Lung (tissue), 12 donors: Measurements from ENCODE around the gene ZNF182. TPM values are rescaled to one million over a fixed set of nuclear protein-coding genes. Genes with fewer than 3 reads are reported as not detected.

Source experiments
- ATAC-seq: fragments of 200-7000 bp; cut with Tn5 transposase; one replicate; pipeline ENCODE4 v1.9.1; 2020; ENCODE audit warnings: moderate number of reproducible peaks; ENCODE audit not compliant: insufficient read depth, low FRiP score
- DNase-seq, 3 donors: peaks; one replicate each; pipeline ENCODE4 v3.0.0-alpha.2; 2013 to 2017
- H3K27ac ChIP-seq, 2 donors: one replicate each; pipeline ENCODE4 v1.5.1; 2013; ENCODE audit warnings: mild to moderate bottlenecking in 2 of 2, moderate library complexity in 2 of 2, control low read depth in 1 of 2, inconsistent platforms in 1 of 2, low read depth in 1 of 2, low read length in 1 of 2
- H3K27me3 ChIP-seq, 3 donors: one replicate each; pipeline ENCODE4 v1.5.1; 2013; ENCODE audit warnings: low read length in 2 of 3; ENCODE audit not compliant: control insufficient read depth in 3 of 3, insufficient read depth in 3 of 3
- H3K36me3 ChIP-seq, 4 donors: one replicate each; pipeline ENCODE4 v1.5.1; 2013; ENCODE audit warnings: low read length in 4 of 4, mild to moderate bottlenecking in 1 of 4, moderate library complexity in 1 of 4; ENCODE audit not compliant: control insufficient read depth in 4 of 4, insufficient read depth in 4 of 4
- H3K4me1 ChIP-seq, 5 donors: one replicate each; pipeline ENCODE4 v1.5.1; 2013; ENCODE audit warnings: low read length in 5 of 5, mild to moderate bottlenecking in 2 of 5, moderate library complexity in 1 of 5; ENCODE audit not compliant: control insufficient read depth in 5 of 5, insufficient read depth in 5 of 5
- H3K4me3 ChIP-seq: one replicate; pipeline ENCODE4 v1.5.1; 2013; ENCODE audit warnings: mild to moderate bottlenecking, control low read depth, moderate library complexity
- H3K9ac ChIP-seq, 2 donors: one replicate each; pipeline ENCODE4 v1.5.1; 2013; ENCODE audit warnings: low read length in 2 of 2, control low read depth in 1 of 2; ENCODE audit not compliant: insufficient read depth in 1 of 2
- H3K9me3 ChIP-seq, 4 donors: one replicate each; pipeline ENCODE4 v1.5.1; 2013; ENCODE audit warnings: low read length in 3 of 4, mild to moderate bottlenecking in 1 of 4, moderate library complexity in 1 of 4; ENCODE audit not compliant: control insufficient read depth in 4 of 4, insufficient read depth in 3 of 4
- WGBS, 2 donors: extraction: QIAGEN DNeasy Blood & Tissue Kit; methylation state at CpG; one replicate each; pipeline ENCODE4 v1.1.7; 2013; 5-methylcytosine and 5-hydroxymethylcytosine counted together
- polyA plus RNA-seq, 2 donors: library from polyadenylated mRNA; stranded (reverse); fragments of 200-250 nt; gene quantifications; one replicate each; pipeline ENCODE4 v1.2.1, GENCODE V29; 2013
- total RNA-seq, 2 donors: library from RNA; depleted of rRNA in 1 of 2; stranded (reverse); fragments of >200 nt in 1 of 2; gene quantifications; one replicate each; pipeline ENCODE4 v1.2.1, GENCODE V29; 2014 to 2021
- TF ChIP-seq, protein P1 (sequence below): IDR thresholded peaks from 2 replicates; pipeline ENCODE4 v1.5.1; 2012; ENCODE audit warnings: mild to moderate bottlenecking; ENCODE audit errors: control extremely low read depth, extremely low read depth
- donor health status: control.
- donor health status: control.
- donor health status: Bipolar disorder and iron deficiency.
- donor health status: healthy.
- donor health status: DM: yes; HTN: yes; CAD: no.

The ZNF182 gene
- total and polyA plus RNA-seq, 4 donors = 2.7 to 9.5 (median 3.8) TPM

- Histone ChIP-seq H3K9me3 (peaks cover 0 to 15% (median 3%) of the 10 kb centered on the region in 4 donors), H3K4me1 (no peaks in the 10 kb centered on the region), H3K36me3 (no peaks in the 10 kb centered on the region), H3K9ac (no peak overlapping the region), H3K27ac (no peak overlapping the region), H3K27me3 (no peaks in the 10 kb centered on the region), H3K4me3 (no peak overlapping the region)
- 55 to 88% methylated on average over 4 of the region's 4 CpGs for WGBS, 2 donors
- no peak for ATAC-seq
- DNase-seq = no peak
- TF ChIP-seq, protein P1, sequence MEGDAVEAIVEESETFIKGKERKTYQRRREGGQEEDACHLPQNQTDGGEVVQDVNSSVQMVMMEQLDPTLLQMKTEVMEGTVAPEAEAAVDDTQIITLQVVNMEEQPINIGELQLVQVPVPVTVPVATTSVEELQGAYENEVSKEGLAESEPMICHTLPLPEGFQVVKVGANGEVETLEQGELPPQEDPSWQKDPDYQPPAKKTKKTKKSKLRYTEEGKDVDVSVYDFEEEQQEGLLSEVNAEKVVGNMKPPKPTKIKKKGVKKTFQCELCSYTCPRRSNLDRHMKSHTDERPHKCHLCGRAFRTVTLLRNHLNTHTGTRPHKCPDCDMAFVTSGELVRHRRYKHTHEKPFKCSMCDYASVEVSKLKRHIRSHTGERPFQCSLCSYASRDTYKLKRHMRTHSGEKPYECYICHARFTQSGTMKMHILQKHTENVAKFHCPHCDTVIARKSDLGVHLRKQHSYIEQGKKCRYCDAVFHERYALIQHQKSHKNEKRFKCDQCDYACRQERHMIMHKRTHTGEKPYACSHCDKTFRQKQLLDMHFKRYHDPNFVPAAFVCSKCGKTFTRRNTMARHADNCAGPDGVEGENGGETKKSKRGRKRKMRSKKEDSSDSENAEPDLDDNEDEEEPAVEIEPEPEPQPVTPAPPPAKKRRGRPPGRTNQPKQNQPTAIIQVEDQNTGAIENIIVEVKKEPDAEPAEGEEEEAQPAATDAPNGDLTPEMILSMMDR = no peak
Observed at GRCh38 chrX:47941423-47941822, 62.4 kb downstream of the ZNF182 start.

- TF ChIP-seq, protein P1 = no peak
- DNase-seq (no peak), ATAC-seq (no peak)
- H3K9me3 ChIP-seq = peaks cover 0 to 17% (median 3%) of the 10 kb centered on the region in 4 donors
- no peaks in the 10 kb centered on the region for H3K27me3 ChIP-seq
- H3K4me1 ChIP-seq = no peaks in the 10 kb centered on the region
- no peak overlapping the region for H3K27ac ChIP-seq
- no peaks in the 10 kb centered on the region for H3K36me3 ChIP-seq
- no peak overlapping the region for H3K4me3 ChIP-seq
- no peak overlapping the region for H3K9ac ChIP-seq
- WGBS, 2 donors = 85 to 100% methylated on average over 1 to 4 of the region's 4 CpGs
Observed at GRCh38 chrX:47940448-47940847, 63.3 kb downstream of the ZNF182 start.

DNA sequence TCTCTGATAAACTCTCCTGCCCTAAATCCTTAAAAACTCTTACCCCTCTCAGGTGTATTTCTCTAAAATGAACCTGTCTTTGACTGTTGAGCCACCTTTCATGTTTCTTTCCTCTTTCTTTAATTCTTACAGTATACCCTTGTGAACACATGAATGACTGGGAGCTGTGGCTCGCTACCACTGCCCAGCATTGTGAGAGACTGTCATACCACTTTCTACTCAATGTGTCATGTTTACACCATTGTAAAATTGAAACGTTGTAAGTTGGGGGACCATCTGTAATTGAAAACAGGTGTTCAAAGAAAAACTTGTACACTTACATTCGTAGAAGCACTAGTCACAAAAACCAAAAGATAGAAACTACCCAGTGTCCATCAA is 66.9 kb downstream of the ZNF182 start:
- DNase-seq (no peak), ATAC-seq (no peak)
- Histone ChIP-seq H3K9me3 (peaks cover 0 to 7% (median 3%) of the 10 kb centered on the region in 4 donors), H3K4me3 (no peak overlapping the region), H3K27ac (no peak overlapping the region), H3K27me3 (no peaks in the 10 kb centered on the region), H3K36me3 (no peaks in the 10 kb centered on the region), H3K4me1 (no peaks in the 10 kb centered on the region), H3K9ac (peak overlapping the region in 1 of 2 donors; percentile 16)
- WGBS, 2 donors = 64 to 73% methylated on average over 3 of the region's 3 CpGs
- TF ChIP-seq, protein P1 = no peak
